Endothelial cell of umbilical vein (primary cell): Measurements from ENCODE around the gene FARP2. TPM values are rescaled to one million over a fixed set of nuclear protein-coding genes. Genes with fewer than 3 reads are reported as not detected.

Source experiments
- Bru-seq: library from RNA; stranded (reverse); fragments of 400-500 nt; gene quantifications from one replicate; lab custom pipeline; 2021; lab: Mats Ljungman, UMichigan
- BruChase-seq, 2 experiments: library from RNA; stranded (reverse); fragments of 400-500 nt; gene quantifications; one replicate each; lab custom pipeline; 2021; lab: Mats Ljungman, UMichigan
- BruUV-seq: library from RNA; stranded (reverse); fragments of 400-500 nt; replicated peaks from 2 replicates; lab custom pipeline; 2021; lab: Mats Ljungman, UMichigan
- CTCF ChIA-PET: fragments of 300-600, 350-600 bp; sonication (Branson Sonifier 250); formaldehyde crosslinking; loops from one replicate; lab custom pipeline; 2021; ENCODE audit warnings: antibody characterized with exemption, inconsistent platforms; lab: Charles Lee
- POLR2A ChIA-PET: fragments of 300-600, 350-600 bp; sonication (Branson Sonifier 250); formaldehyde crosslinking; loops from one replicate; lab custom pipeline; 2021; ENCODE audit warnings: antibody characterized with exemption, inconsistent platforms; lab: Charles Lee
- DNase-seq: peaks from one replicate; pipeline ENCODE4 v3.0.0-alpha.2; 2011; ENCODE audit warnings: low read depth, low spot score
- FAIRE-seq: peaks from 2 replicates; lab custom pipeline; 2011; peaks lifted over from hg19 to GRCh38; lab: Jason Lieb, UNC
- H2AFZ ChIP-seq: 2 replicates; pipeline ENCODE4 v1.6.0; 2012; ENCODE audit warnings: low read depth, low read length, control low read depth, inconsistent platforms
- H3K27ac ChIP-seq: 2 replicates; pipeline ENCODE4 v1.5.1; 2011; ENCODE audit warnings: low read depth, mild to moderate bottlenecking, control low read depth, low read length, moderate library complexity; ENCODE audit not compliant: insufficient read depth
- H3K27me3 ChIP-seq, 2 experiments: 2 replicates each; pipeline versions ENCODE4 v1.6.0 to v1.6.1; 2011; ENCODE audit warnings: low read length in 2 of 2, mixed read lengths in 1 of 2; ENCODE audit not compliant: control insufficient read depth in 2 of 2, insufficient read depth in 2 of 2
- H3K36me3 ChIP-seq, 2 experiments: 2 replicates in 1 of 2; 3 replicates in 1 of 2; pipeline ENCODE4 v1.5.1; 2011; ENCODE audit warnings: low read length in 2 of 2, mild to moderate bottlenecking in 1 of 2, moderate library complexity in 1 of 2; ENCODE audit not compliant: control insufficient read depth in 2 of 2, insufficient read depth in 2 of 2; ENCODE audit errors: extremely low read depth in 1 of 2
- H3K4me1 ChIP-seq: 3 replicates; pipeline ENCODE4 v1.5.1; 2011; ENCODE audit warnings: mild to moderate bottlenecking, low read length; ENCODE audit not compliant: control insufficient read depth, insufficient read depth; ENCODE audit errors: extremely low read depth
- H3K4me2 ChIP-seq: 2 replicates; pipeline ENCODE4 v1.6.1; 2011; ENCODE audit warnings: low read length, control low read depth, mixed read lengths; ENCODE audit not compliant: insufficient read depth
- H3K4me3 ChIP-seq, 3 experiments: fragments of 200-600 bp in 1 of 3; sonication (generic), shearing (Covaris generic) in 1 of 3; replicated peaks in 1 of 3; 2 replicates each; pipeline ENCODE4 v1.5.1; 2011 to 2016; ENCODE audit warnings: control low read depth in 3 of 3, low read length in 3 of 3, mild to moderate bottlenecking in 2 of 3, inconsistent platforms in 1 of 3, low read depth in 1 of 3, moderate library complexity in 1 of 3; ENCODE audit not compliant: insufficient read depth in 1 of 3
- H3K79me2 ChIP-seq: 2 replicates; pipeline ENCODE4 v1.6.0; 2012; ENCODE audit warnings: low read length, inconsistent platforms; ENCODE audit not compliant: control insufficient read depth, insufficient read depth
- H3K9ac ChIP-seq: replicated peaks from 2 replicates; pipeline ENCODE3; 2011; ENCODE audit warnings: low read length, control low read depth; ENCODE audit not compliant: insufficient read depth; ENCODE audit errors: extremely low read depth
- H3K9me1 ChIP-seq: replicated peaks from 3 replicates; pipeline ENCODE4 v1.6.0; 2011; ENCODE audit warnings: mild to moderate bottlenecking, low read length; ENCODE audit not compliant: control insufficient read depth, insufficient read depth; ENCODE audit errors: extremely low read depth
- H3K9me3 ChIP-seq: replicated peaks from 2 replicates; pipeline ENCODE4 v1.5.1; 2012; ENCODE audit warnings: low read length, inconsistent platforms; ENCODE audit not compliant: control insufficient read depth, insufficient read depth
- H4K20me1 ChIP-seq: replicated peaks from 2 replicates; pipeline ENCODE3; 2011; ENCODE audit warnings: mild to moderate bottlenecking, low read length; ENCODE audit not compliant: control insufficient read depth, insufficient read depth; ENCODE audit errors: extremely low read depth
- MAX ChIP-seq: IDR thresholded peaks from 2 replicates; pipeline ENCODE4 v1.6.1; 2011; ENCODE audit not compliant: insufficient read depth, insufficient read length
- POLR2A ChIP-seq: IDR thresholded peaks from 2 replicates; pipeline ENCODE4 v1.6.1; 2012; ENCODE audit warnings: low read depth, mild to moderate bottlenecking, control low read depth, low read length
- POLR2AphosphoS5 ChIP-seq: IDR thresholded peaks from 2 replicates; pipeline ENCODE4 v1.6.1; 2012; ENCODE audit warnings: low read depth, mild to moderate bottlenecking, control low read depth, low read length, moderate library complexity; ENCODE audit not compliant: insufficient read depth
- dilution Hi-C: fragments of 300-500 bp; cut with MboI; formaldehyde crosslinking; loops from one replicate; pipeline ENCODE4 v1.15.0; 2019; ENCODE audit warnings: low sequenced_read_pairs; ENCODE audit not compliant: extremely low pct_ligation_motif_present
- intact Hi-C: fragments of 100-400 bp; cut with micrococcal nuclease; formaldehyde crosslinking; loops from one replicate; pipeline ENCODE4 v1.10.0; 2022
- long read RNA-seq: library from polyadenylated mRNA; stranded (forward); transcript quantifications from one replicate; pipeline ENCODE4 v2.0.0, GENCODE V29; 2021
- polyA minus RNA-seq, 3 experiments: library from RNA; depleted of rRNA, polyadenylated mRNA; stranded (reverse); fragments of >200 nt; gene quantifications; 1 replicate in 1 of 3; 2 replicates in 2 of 3; pipeline ENCODE4 v1.2.3, GENCODE V29; 2011
- polyA plus RNA-seq, 4 experiments: library from polyadenylated mRNA; depleted of rRNA in 3 of 4; stranded (reverse) in 3 of 4; unstranded in 1 of 4; fragments of >200 nt; gene quantifications; 2 replicates each; pipeline versions ENCODE4 v1.2.1 to v1.2.3, GENCODE V29; 2011 to 2012; ENCODE audit warnings: missing spikeins in 1 of 4
- total RNA-seq: library from RNA; stranded (reverse); gene quantifications from 2 replicates; pipeline ENCODE4 v1.2.3, GENCODE V29; 2021

FARP2 gene
- total RNA-seq (40.6 and 45.3 TPM in 2 replicates), polyA plus RNA-seq (15.3 and 17.9 TPM in 2 replicates), polyA minus RNA-seq (62.7 and 67.7 TPM in 2 replicates), Bru-seq, nascent RNA (percentile 71 among the genes with signal in this experiment), BruChase-seq, experiment 1, labeled RNA remaining after a 6-hour chase (percentile 61 among the genes with signal in this experiment), BruChase-seq, experiment 2, labeled RNA remaining after a 2-hour chase (percentile 63 among the genes with signal in this experiment)
- polyA plus RNA-seq (2011; cell fraction: cytosol; rRNA removed): 13.9 and 15.9 TPM in 2 replicates
- 41.7 and 49.8 TPM in 2 replicates for polyA plus RNA-seq (2011; cell fraction: nucleus; rRNA removed)
- 29.4 and 36.7 TPM in 2 replicates for polyA plus RNA-seq (2012)
- 17.2 TPM for polyA minus RNA-seq (2011; cell fraction: cytosol; rRNA and poly(A)+ RNA removed)
- 56.5 and 61.3 TPM in 2 replicates for polyA minus RNA-seq (2011; cell fraction: nucleus; rRNA and poly(A)+ RNA removed)
- long read RNA-seq, full-length matches to known transcripts: 12 of 33 reads
- long read RNA-seq, partial matches to known transcripts: 6 of 33 reads
- long read RNA-seq, other reads (novel, unspliced or antisense): 15 of 33 reads

- Histone ChIP-seq H3K36me3 (peaks cover 11 to 19% of the 10 kb centered on the region in 2 experiments), H3K4me3 (peak within 1 kb of the TSS; percentile 48 to 91 (median 62)), H3K27ac (peak within 1 kb of the TSS; percentile 33), H4K20me1 (no peaks in the 10 kb centered on the region), H3K4me1 (peaks cover 21% of the 10 kb centered on the region), H3K79me2 (peaks cover 45% of the 10 kb centered on the region), H3K9ac (peak within 1 kb of the TSS; percentile 72), H3K4me2 (peak within 1 kb of the TSS; percentile 94), H3K9me1 (no peaks in the 10 kb centered on the region), H2AFZ (peak within 1 kb of the TSS; percentile 16), H3K9me3 (no peaks in the 10 kb centered on the region), H3K27me3 (no peaks in the 10 kb centered on the region)
- CTCF ChIA-PET: interaction anchor here (1.0 kb wide), 2 partner anchors 10 to 36 kb away, joined by 3 to 7 read pairs; no protein-coding TSS in a partner anchor
- DNase-seq (peak; percentile 99), FAIRE-seq (peak; percentile 84)
- POLR2A ChIA-PET: interaction anchor here (0.6 to 1.0 kb wide), 2 partner anchors 42 to 157 kb away, joined by 3 to 9 read pairs; no protein-coding TSS in a partner anchor
- dilution Hi-C loops: no loop called here
- no TSS peak for BruUV-seq
- intact Hi-C loops: loop anchor here (1.0 to 5.0 kb wide), 9 partner anchors 41 to 526 kb away; partner anchors contain the start of genes ATG4B, BOK, DTYMK and HDLBP
- TF ChIP-seq POLR2AphosphoS5 (peak; percentile 96), POLR2A (peak; percentile 89), MAX (no peak)
Measured at GRCh38 chr2:241355983-241356870, at the start of gene FARP2. TSS of gene FARP2 (plus strand) at chr2:241356285. CDS start at chr2:241373108, 16,823 bp downstream.
